Neural cell (in vitro differentiated cells): Measurements from ENCODE around the gene RDM1. TPM values are rescaled to one million over a fixed set of nuclear protein-coding genes. Genes with fewer than 3 reads are reported as not detected.

Source experiments
- H2AFZ ChIP-seq: fragments of 200-600, 300-800 bp; sonication (generic), shearing (Covaris generic); 2 replicates; pipeline ENCODE4 v1.6.0; 2014; ENCODE audit warnings: low read depth, mild to moderate bottlenecking, antibody characterized with exemption, low read length, moderate library complexity
- H3F3A ChIP-seq: fragments of 200-600 bp; shearing (Covaris generic); 2 replicates; pipeline ENCODE4 v1.6.1; 2016; ENCODE audit warnings: mild to moderate bottlenecking, moderate library complexity, mixed read lengths, antibody characterized with exemption, low read length; ENCODE audit not compliant: insufficient read depth, poor library complexity, severe bottlenecking
- H3K27ac ChIP-seq: fragments of 200-600, 300-800 bp; sonication (generic), shearing (Covaris generic); 2 replicates; pipeline ENCODE4 v1.5.1; 2014; ENCODE audit warnings: mild to moderate bottlenecking, low read length, moderate library complexity
- H3K27me3 ChIP-seq: fragments of 300-800, 200-600 bp; sonication (generic), shearing (Covaris generic); 2 replicates; pipeline ENCODE4 v1.6.0; 2014; ENCODE audit warnings: mild to moderate bottlenecking, low read depth, low read length, moderate library complexity; ENCODE audit not compliant: insufficient read depth
- H3K36me3 ChIP-seq: fragments of 300-800, 200-600 bp; sonication (generic), shearing (Covaris generic); 2 replicates; pipeline ENCODE4 v1.5.1; 2014; ENCODE audit warnings: mild to moderate bottlenecking, antibody characterized with exemption, low read length, moderate library complexity; ENCODE audit not compliant: insufficient read depth
- H3K4me2 ChIP-seq: fragments of 300-800, 200-600 bp; sonication (generic), shearing (Covaris generic); 2 replicates; pipeline ENCODE4 v1.6.0; 2014; ENCODE audit warnings: mild to moderate bottlenecking, low read length
- H3K4me3 ChIP-seq: fragments of 300-800, 200-600 bp; sonication (generic), shearing (Covaris generic); 2 replicates; pipeline ENCODE4 v1.5.1; 2014; ENCODE audit warnings: mild to moderate bottlenecking, low read length, moderate library complexity
- H3K79me2 ChIP-seq: fragments of 200-600 bp; shearing (Covaris generic); replicated peaks from 2 replicates; pipeline ENCODE4 v1.6.0; 2014; ENCODE audit warnings: mild to moderate bottlenecking, low read length, moderate library complexity; ENCODE audit not compliant: insufficient read depth
- H3K9ac ChIP-seq: fragments of 300-800, 200-600 bp; sonication (generic), shearing (Covaris generic); 2 replicates; pipeline ENCODE4 v1.6.1; 2016; ENCODE audit warnings: mild to moderate bottlenecking, low read length, mixed read lengths
- H3K9me2 ChIP-seq: fragments of 200-600 bp; shearing (Covaris generic); 2 replicates; pipeline ENCODE4 v1.6.1; 2016; ENCODE audit warnings: mild to moderate bottlenecking, low read length, mixed read lengths; ENCODE audit not compliant: insufficient read depth
- H3K9me3 ChIP-seq: fragments of 200-600, 300-800 bp; sonication (generic), shearing (Covaris generic); 2 replicates; pipeline ENCODE4 v1.6.1; 2016; ENCODE audit warnings: mild to moderate bottlenecking, mixed run types, low read length, moderate library complexity, mixed read lengths
- H4K20me1 ChIP-seq: fragments of 200-600 bp; shearing (Covaris generic); 2 replicates; pipeline ENCODE4 v1.6.1; 2016; ENCODE audit warnings: mild to moderate bottlenecking, mixed run types; ENCODE audit not compliant: insufficient read depth
- EP300 ChIP-seq: fragments of 450-650 bp; conservative IDR thresholded peaks from 2 replicates; pipeline ENCODE4 v1.6.1; 2014; ENCODE audit warnings: antibody characterized with exemption, mild to moderate bottlenecking, moderate library complexity; ENCODE audit not compliant: poor library complexity, severe bottlenecking
- EZH2 ChIP-seq: fragments of 200-600, 300-800 bp; shearing (Covaris generic), sonication (generic); IDR thresholded peaks from 2 replicates; pipeline ENCODE4 v1.6.1; 2014; ENCODE audit warnings: antibody characterized with exemption, low read length, borderline replicate concordance, mild to moderate bottlenecking; ENCODE audit not compliant: insufficient read depth, poor library complexity, severe bottlenecking
- MXI1 ChIP-seq: fragments of 450-650 bp; conservative IDR thresholded peaks from 2 replicates; pipeline ENCODE4 v1.6.1; 2014; ENCODE audit warnings: antibody characterized with exemption, mild to moderate bottlenecking; ENCODE audit not compliant: poor library complexity, severe bottlenecking
- POLR2AphosphoS5 ChIP-seq: IDR thresholded peaks from 2 replicates; pipeline ENCODE4 v1.6.1; 2012
- RAD21 ChIP-seq: fragments of 450-650 bp; conservative IDR thresholded peaks from 2 replicates; pipeline ENCODE4 v1.6.1; 2014; ENCODE audit warnings: antibody characterized with exemption, mild to moderate bottlenecking, moderate library complexity
- SMC3 ChIP-seq: fragments of 450-650 bp; conservative IDR thresholded peaks from 2 replicates; pipeline ENCODE4 v1.6.1; 2014; ENCODE audit warnings: antibody characterized with exemption, mild to moderate bottlenecking, moderate library complexity; ENCODE audit not compliant: poor library complexity
- TAF1 ChIP-seq: IDR thresholded peaks from 2 replicates; pipeline ENCODE4 v1.6.1; 2012; ENCODE audit warnings: low read depth
- polyA plus RNA-seq: library from polyadenylated mRNA; depleted of rRNA; stranded (reverse); fragments of >200 nt; gene quantifications from 2 replicates; pipeline ENCODE4 v1.2.3, GENCODE V29; 2014
- TF ChIP-seq, protein P1 (sequence below): IDR thresholded peaks from 2 replicates; pipeline ENCODE4 v1.6.1; 2012; ENCODE audit warnings: borderline replicate concordance
- TF ChIP-seq, protein P2 (sequence below): fragments of 450-650 bp; IDR thresholded peaks from 2 replicates; pipeline ENCODE4 v1.5.1; 2014; ENCODE audit warnings: antibody characterized with exemption, mild to moderate bottlenecking, moderate library complexity; ENCODE audit not compliant: poor library complexity, severe bottlenecking

The RDM1 gene
- polyA plus RNA-seq, 1 donor from 2014 or later = not detected

DNA sequence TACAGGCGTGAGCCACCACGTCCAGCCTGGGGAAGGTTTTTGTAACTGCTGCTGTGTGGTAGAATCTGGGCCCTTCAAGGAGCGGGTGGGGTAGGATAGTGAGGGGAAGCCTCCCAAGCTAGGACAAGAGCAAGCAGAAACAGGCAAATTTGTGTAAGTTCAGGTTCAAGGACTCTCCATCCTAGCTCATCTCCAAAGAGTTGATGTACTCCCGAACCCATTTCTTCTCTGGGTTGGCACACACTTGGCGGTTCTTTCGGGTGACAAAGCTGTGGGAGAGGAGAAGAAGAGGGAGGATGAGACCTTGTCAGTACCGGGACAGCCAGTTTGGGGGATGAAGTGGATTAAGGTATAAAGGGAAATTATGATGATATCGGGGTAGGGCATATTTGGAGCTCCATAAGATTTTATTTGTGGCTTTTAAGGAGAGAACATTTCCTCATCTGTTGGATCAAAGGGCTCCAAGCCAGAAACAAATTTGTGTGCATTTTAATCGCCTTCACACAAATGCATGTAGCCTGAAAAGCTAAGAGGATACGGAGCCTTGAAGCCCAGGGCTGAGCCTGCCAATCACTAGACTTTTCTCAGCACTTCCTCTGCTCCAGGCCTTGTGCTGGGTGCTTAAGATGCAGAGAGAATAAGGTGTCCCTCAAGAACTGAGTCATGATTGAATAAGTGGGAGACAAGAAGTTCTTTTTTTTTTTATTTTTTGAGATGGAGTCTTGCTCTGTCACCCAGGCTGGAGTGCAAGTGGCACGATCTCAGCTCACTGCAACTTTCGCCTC lies 58.2 kb downstream of the RDM1 start:
- Histone ChIP-seq H3K4me2 (no peak overlapping the region), H3K4me3 (no peak overlapping the region), H3K36me3 (no peaks in the 10 kb centered on the region)

DNA sequence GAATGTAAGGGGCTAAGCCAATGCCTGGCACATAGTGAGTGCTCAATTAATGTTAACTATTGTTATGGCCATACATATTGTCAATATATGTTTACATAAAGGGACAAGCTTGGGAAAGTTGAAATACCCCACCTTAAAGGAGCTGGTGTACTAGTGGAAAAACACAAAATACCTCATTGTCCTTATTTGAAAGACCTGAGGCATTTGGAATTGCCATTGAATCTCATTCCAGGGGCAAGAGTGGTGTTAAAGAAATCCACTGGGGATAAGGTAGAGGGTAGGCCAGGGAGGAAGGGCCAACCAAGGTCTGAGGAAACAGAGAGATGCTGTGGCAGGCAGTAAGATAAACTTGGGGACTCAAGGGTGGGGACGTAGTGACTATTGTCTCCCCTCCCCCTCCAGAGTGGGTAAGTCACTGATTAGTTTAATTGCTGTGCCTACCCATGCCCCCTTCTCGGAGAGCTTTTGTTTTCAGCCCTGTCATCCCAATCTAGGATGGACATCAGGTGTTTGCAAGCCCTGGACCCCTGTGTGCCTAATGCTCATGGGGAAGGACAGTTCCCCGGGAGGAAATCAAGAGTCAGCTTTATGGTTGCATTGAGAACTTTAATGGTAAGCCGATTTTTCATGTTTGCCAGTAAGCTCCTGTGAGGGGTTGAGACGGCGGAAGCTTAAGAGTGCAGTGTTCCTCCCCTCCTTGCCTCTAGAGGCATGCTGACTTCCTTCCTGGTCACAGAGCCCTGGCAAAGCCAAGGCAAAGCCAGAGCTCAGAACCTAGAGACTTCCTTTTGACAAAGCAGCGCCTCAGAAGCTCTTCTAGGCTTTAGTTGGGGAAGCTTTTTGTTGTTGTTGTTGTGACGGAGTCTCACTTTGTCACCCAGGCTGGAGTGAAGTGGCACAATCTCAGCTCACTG lies 59.4 kb downstream of the RDM1 start:
- H3K79me2 ChIP-seq = no peaks in the 10 kb centered on the region
- H3K27me3 ChIP-seq = no peaks in the 10 kb centered on the region

More for the DNA sequence above, 58.2 kb downstream of the RDM1 start:
- Histone ChIP-seq H3K27ac (no peak overlapping the region), H3K79me2 (no peaks in the 10 kb centered on the region), H3K9ac (no peak overlapping the region), H3K9me2 (no peaks in the 10 kb centered on the region), H3F3A (no peaks in the 10 kb centered on the region), H3K27me3 (no peaks in the 10 kb centered on the region), H2AFZ (no peak overlapping the region), H3K9me3 (no peaks in the 10 kb centered on the region), H4K20me1 (no peaks in the 10 kb centered on the region)
- no peak for TF ChIP-seq MXI1
- no peak for TF ChIP-seq TAF1
- TF ChIP-seq, protein P1, sequence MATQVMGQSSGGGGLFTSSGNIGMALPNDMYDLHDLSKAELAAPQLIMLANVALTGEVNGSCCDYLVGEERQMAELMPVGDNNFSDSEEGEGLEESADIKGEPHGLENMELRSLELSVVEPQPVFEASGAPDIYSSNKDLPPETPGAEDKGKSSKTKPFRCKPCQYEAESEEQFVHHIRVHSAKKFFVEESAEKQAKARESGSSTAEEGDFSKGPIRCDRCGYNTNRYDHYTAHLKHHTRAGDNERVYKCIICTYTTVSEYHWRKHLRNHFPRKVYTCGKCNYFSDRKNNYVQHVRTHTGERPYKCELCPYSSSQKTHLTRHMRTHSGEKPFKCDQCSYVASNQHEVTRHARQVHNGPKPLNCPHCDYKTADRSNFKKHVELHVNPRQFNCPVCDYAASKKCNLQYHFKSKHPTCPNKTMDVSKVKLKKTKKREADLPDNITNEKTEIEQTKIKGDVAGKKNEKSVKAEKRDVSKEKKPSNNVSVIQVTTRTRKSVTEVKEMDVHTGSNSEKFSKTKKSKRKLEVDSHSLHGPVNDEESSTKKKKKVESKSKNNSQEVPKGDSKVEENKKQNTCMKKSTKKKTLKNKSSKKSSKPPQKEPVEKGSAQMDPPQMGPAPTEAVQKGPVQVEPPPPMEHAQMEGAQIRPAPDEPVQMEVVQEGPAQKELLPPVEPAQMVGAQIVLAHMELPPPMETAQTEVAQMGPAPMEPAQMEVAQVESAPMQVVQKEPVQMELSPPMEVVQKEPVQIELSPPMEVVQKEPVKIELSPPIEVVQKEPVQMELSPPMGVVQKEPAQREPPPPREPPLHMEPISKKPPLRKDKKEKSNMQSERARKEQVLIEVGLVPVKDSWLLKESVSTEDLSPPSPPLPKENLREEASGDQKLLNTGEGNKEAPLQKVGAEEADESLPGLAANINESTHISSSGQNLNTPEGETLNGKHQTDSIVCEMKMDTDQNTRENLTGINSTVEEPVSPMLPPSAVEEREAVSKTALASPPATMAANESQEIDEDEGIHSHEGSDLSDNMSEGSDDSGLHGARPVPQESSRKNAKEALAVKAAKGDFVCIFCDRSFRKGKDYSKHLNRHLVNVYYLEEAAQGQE = no peak
- TF ChIP-seq POLR2AphosphoS5 = no peak
- TF ChIP-seq, protein P2, sequence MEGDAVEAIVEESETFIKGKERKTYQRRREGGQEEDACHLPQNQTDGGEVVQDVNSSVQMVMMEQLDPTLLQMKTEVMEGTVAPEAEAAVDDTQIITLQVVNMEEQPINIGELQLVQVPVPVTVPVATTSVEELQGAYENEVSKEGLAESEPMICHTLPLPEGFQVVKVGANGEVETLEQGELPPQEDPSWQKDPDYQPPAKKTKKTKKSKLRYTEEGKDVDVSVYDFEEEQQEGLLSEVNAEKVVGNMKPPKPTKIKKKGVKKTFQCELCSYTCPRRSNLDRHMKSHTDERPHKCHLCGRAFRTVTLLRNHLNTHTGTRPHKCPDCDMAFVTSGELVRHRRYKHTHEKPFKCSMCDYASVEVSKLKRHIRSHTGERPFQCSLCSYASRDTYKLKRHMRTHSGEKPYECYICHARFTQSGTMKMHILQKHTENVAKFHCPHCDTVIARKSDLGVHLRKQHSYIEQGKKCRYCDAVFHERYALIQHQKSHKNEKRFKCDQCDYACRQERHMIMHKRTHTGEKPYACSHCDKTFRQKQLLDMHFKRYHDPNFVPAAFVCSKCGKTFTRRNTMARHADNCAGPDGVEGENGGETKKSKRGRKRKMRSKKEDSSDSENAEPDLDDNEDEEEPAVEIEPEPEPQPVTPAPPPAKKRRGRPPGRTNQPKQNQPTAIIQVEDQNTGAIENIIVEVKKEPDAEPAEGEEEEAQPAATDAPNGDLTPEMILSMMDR = no peak
- no peak for TF ChIP-seq EP300
- no peak for TF ChIP-seq SMC3

More for the DNA sequence above, 59.4 kb downstream of the RDM1 start:
- no peaks in the 10 kb centered on the region for H3K36me3 ChIP-seq
- H3K4me3 ChIP-seq = no peak overlapping the region
- H3K4me2 ChIP-seq = no peak overlapping the region
- no peaks in the 10 kb centered on the region for H3K9me3 ChIP-seq
- no peak overlapping the region for H3K9ac ChIP-seq
- no peaks in the 10 kb centered on the region for H4K20me1 ChIP-seq
- no peaks in the 10 kb centered on the region for H3K9me2 ChIP-seq
- TF ChIP-seq RAD21 (no peak), EP300 (no peak), POLR2AphosphoS5 (no peak), TAF1 (no peak), EZH2 (no peak)
- TF ChIP-seq, protein P1 = no peak
- TF ChIP-seq, protein P2 = no peak
- no peak overlapping the region for H3K27ac ChIP-seq
- no peak overlapping the region for H2AFZ ChIP-seq
- no peaks in the 10 kb centered on the region for H3F3A ChIP-seq
